K562 treated with DMSO at 1 percent for 48 hours (cell line): ENCODE measurements around the gene TTLL1. TPM values are rescaled to one million over a fixed set of nuclear protein-coding genes. Genes with fewer than 3 reads are reported as not detected.

Experiments used
- total RNA-seq: library from RNA; unstranded; fragments of 300-600 nt; gene quantifications from 2 replicates; pipeline ENCODE4 v1.2.3, GENCODE V29; 2022; ENCODE audit warnings: low replicate concordance; ENCODE audit errors: extremely low read depth

Gene TTLL1
- not detected in 2 replicates for total RNA-seq

GRCh38 chr22:43088984-43089717 lies at the start of gene TTLL1:
TTLL1 (minus strand) TSS chr22:43089391; CDS start chr22:43075586, 13,805 bp downstream.

GRCh38 chr22:43110444-43110926 lies 21.3 kb upstream of the TTLL1 start, which contains the start of gene BIK:
BIK (plus strand) TSS chr22:43110750; CDS start chr22:43124023, 13,273 bp downstream.

DNA sequence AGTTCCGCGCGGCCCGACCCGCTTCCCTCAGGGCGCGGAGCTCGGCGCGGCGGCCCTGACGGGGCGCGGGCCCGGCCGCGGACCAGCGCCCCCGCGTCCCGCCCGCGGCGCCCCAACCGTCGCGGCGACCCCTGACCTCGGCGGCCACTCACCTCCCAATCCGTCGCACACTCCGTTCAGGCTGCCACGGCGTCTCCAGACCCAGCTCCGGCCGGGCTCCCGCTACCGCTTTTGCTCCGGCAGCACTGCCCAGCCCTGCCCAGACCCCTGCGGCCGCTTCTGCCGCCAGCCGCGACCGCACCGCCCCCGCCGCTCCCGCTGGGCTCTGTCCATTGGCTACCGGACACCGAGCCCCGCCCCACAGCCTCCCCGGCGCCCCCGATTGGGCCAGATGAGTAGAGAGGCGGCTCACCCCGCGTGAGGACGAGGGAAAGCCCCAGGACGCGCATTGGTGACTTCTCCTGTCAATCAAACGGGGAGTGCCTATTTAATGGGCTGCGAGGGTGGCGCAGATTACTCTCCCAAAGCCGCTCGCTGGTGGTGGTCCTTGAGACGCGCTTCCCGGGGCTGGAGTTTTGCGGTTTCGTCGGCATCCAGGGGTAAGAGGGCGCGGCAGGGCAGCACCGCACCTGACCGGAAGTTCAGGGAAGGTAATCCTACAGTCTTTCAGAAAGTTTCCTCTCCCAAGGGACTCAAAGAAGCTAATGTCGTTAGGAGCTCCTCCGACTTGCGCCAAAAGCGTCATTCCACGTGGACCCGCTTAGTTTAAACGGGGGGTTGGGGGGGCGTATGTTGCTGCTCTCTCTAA lies 74.1 kb downstream of the TTLL1 start, which contains the start of gene PACSIN2:
TSS of gene PACSIN2 (minus strand) at position 281 of the 808 bp plus-strand sequence. CDS start 103,069 bp downstream, outside the sequence.

Other genes starting within 250 kb of the TTLL1 start
- not detected in 2 replicates for gene ARFGAP3, start 232.1 kb downstream of the TTLL1 start, total RNA-seq
- gene PACSIN2, start 74.2 kb downstream of the TTLL1 start, total RNA-seq: not detected in 2 replicates
- not detected in 2 replicates for gene BIK, start 21.4 kb upstream of the TTLL1 start, total RNA-seq
- gene MCAT, start 54.0 kb upstream of the TTLL1 start, total RNA-seq: not detected in 2 replicates
- gene TSPO, start 62.2 kb upstream of the TTLL1 start, total RNA-seq: not detected in 2 replicates
- gene TTLL12, start 97.7 kb upstream of the TTLL1 start, total RNA-seq: 123 TPM in 1 of 2 replicates, not detected in the other